ENCODE measurements around the gene NDUFAF5. TPM values are rescaled to one million over a fixed set of nuclear protein-coding genes. Genes with fewer than 3 reads are reported as not detected.
"Not testable (repeated sequence)": the region's sequence is repeated elsewhere in the genome, so short reads cannot be mapped to it uniquely, and the experiment has no call there.

The NDUFAF5 gene
- total RNA-seq, 1 donor from 2014 or later, result 32.6 TPM

- DNase-seq (ENCODE audit: low read depth, low spot score), result no peak
- peaks cover 20% of the 10 kb centered on the region for H3K36me3 Mint-ChIP-seq (ENCODE audit: low read depth)
- H3K27me3 Mint-ChIP-seq (ENCODE audit: low read depth), result no peaks in the 10 kb centered on the region
- H3K4me1 Mint-ChIP-seq, result no peaks in the 10 kb centered on the region
- no peak overlapping the region for H3K27ac Mint-ChIP-seq (ENCODE audit: unreplicated experiment)
- H3K4me3 Mint-ChIP-seq, result no peak overlapping the region
- TF ChIP-seq CTCF (conservative IDR thresholded peaks at IDR 0.05), result no peak
- no peaks in the 10 kb centered on the region for H3K9me3 Mint-ChIP-seq
Observed at GRCh38 chr20:13755809-13756208, 29.0 kb upstream of the NDUFAF5 start.

- Mint-ChIP-seq H3K4me3 (no peak overlapping the region), H3K4me1 (no peaks in the 10 kb centered on the region), H3K27ac (ENCODE audit: unreplicated experiment) (no peak overlapping the region), H3K9me3 (no peaks in the 10 kb centered on the region), H3K27me3 (ENCODE audit: low read depth) (no peaks in the 10 kb centered on the region), H3K36me3 (ENCODE audit: low read depth) (peaks cover 15% of the 10 kb centered on the region)
- DNase-seq (ENCODE audit: low read depth, low spot score), result no peak
- no peak for TF ChIP-seq CTCF (conservative IDR thresholded peaks at IDR 0.05)
Observed at GRCh38 chr20:13756551-13756950, 28.3 kb upstream of the NDUFAF5 start.

- H3K9me3 Mint-ChIP-seq, result no peaks in the 10 kb centered on the region
- peaks cover 18% of the 10 kb centered on the region for H3K36me3 Mint-ChIP-seq (ENCODE audit: low read depth)
- no peaks in the 10 kb centered on the region for H3K27me3 Mint-ChIP-seq (ENCODE audit: low read depth)
- no peak for DNase-seq (ENCODE audit: low read depth, low spot score)
- no peak for TF ChIP-seq CTCF (conservative IDR thresholded peaks at IDR 0.05)
- no peak overlapping the region for H3K27ac Mint-ChIP-seq (ENCODE audit: unreplicated experiment)
- H3K4me3 Mint-ChIP-seq, result no peak overlapping the region
- no peaks in the 10 kb centered on the region for H3K4me1 Mint-ChIP-seq
Observed at GRCh38 chr20:13758884-13759283, 25.9 kb upstream of the NDUFAF5 start.

- not testable (repeated sequence) for H3K9me3 Mint-ChIP-seq; H3K4me3 Mint-ChIP-seq; H3K27me3 Mint-ChIP-seq (ENCODE audit: low read depth); H3K4me1 Mint-ChIP-seq; H3K27ac Mint-ChIP-seq (ENCODE audit: unreplicated experiment); DNase-seq (ENCODE audit: low read depth, low spot score)
- peaks cover 30% of the 10 kb centered on the region for H3K36me3 Mint-ChIP-seq (ENCODE audit: low read depth)
Observed at GRCh38 chr20:13760451-13760946, 24.3 kb upstream of the NDUFAF5 start.

- Mint-ChIP-seq H3K36me3 (ENCODE audit: low read depth) (peaks cover 42% of the 10 kb centered on the region), H3K27me3 (ENCODE audit: low read depth) (no peaks in the 10 kb centered on the region), H3K27ac (ENCODE audit: unreplicated experiment) (no peak overlapping the region), H3K4me1 (no peaks in the 10 kb centered on the region), H3K4me3 (no peak overlapping the region), H3K9me3 (peaks cover 6% of the 10 kb centered on the region)
- DNase-seq (ENCODE audit: low read depth, low spot score), result no peak
- TF ChIP-seq CTCF (conservative IDR thresholded peaks at IDR 0.05), result no peak
Observed at GRCh38 chr20:13765299-13765698, 19.5 kb upstream of the NDUFAF5 start.

GRCh38 chr20:13765868-13766416 is 18.9 kb upstream of the NDUFAF5 start:
- no peak for DNase-seq (ENCODE audit: low read depth, low spot score)
- H3K27ac Mint-ChIP-seq (ENCODE audit: unreplicated experiment), result no peak overlapping the region
- no peaks in the 10 kb centered on the region for H3K27me3 Mint-ChIP-seq (ENCODE audit: low read depth)
- H3K36me3 Mint-ChIP-seq (ENCODE audit: low read depth), result peaks cover 42% of the 10 kb centered on the region
- no peaks in the 10 kb centered on the region for H3K4me1 Mint-ChIP-seq
- peaks cover 6% of the 10 kb centered on the region for H3K9me3 Mint-ChIP-seq
- TF ChIP-seq CTCF (conservative IDR thresholded peaks at IDR 0.05), result no peak
- H3K4me3 Mint-ChIP-seq, result no peak overlapping the region

Measured in neural crest cell (in vitro differentiated cells).